RWPE2 (cell line): ENCODE data around the gene ST6GALNAC2.
A peak's percentile ranks its signal among the peaks of the same experiment; 100 is the strongest.
"Not testable (repeated sequence)": the region's sequence is repeated elsewhere in the genome, so short reads cannot be mapped to it uniquely, and the experiment has no call there.

Experiments used
- ATAC-seq: fragments of 200-7000 bp; cut with Tn5 transposase; 3 replicates; pipeline ENCODE4 v1.9.1; 2021; ENCODE audit warnings: low read depth
- DNase-seq: peaks from one replicate; pipeline ENCODE4 v3.0.0-alpha.2; 2020; ENCODE audit warnings: low spot score
- H3K27ac ChIP-seq: fragments of 450-650 bp; 2 replicates; pipeline ENCODE4 v1.5.1; 2017; ENCODE audit warnings: mild to moderate bottlenecking; ENCODE audit not compliant: poor library complexity, severe bottlenecking
- H3K27me3 ChIP-seq: fragments of 250-450 bp; sonication (Bioruptor Pico); 2 replicates; pipeline ENCODE4 v1.5.1; 2021; ENCODE audit warnings: mild to moderate bottlenecking, moderate library complexity; ENCODE audit not compliant: insufficient read depth, poor library complexity, severe bottlenecking
- H3K36me3 ChIP-seq: fragments of 250-450 bp; sonication (Bioruptor Pico); 2 replicates; pipeline ENCODE4 v1.5.1; 2020; ENCODE audit warnings: low read depth, mild to moderate bottlenecking, moderate library complexity
- H3K4me1 ChIP-seq: fragments of 250-450 bp; sonication (Bioruptor Pico); 2 replicates; pipeline ENCODE4 v1.5.1; 2021; ENCODE audit warnings: mild to moderate bottlenecking, moderate library complexity; ENCODE audit not compliant: insufficient read depth, poor library complexity, severe bottlenecking
- H3K4me3 ChIP-seq: fragments of 250-450 bp; sonication (Bioruptor Pico); 2 replicates; pipeline ENCODE4 v1.5.1; 2021; ENCODE audit warnings: mild to moderate bottlenecking, moderate library complexity; ENCODE audit not compliant: severe bottlenecking
- H3K9me3 ChIP-seq: fragments of 250-450 bp; sonication (Bioruptor Pico); 2 replicates; pipeline ENCODE4 v1.5.1; 2021; ENCODE audit warnings: mild to moderate bottlenecking, moderate library complexity; ENCODE audit not compliant: severe bottlenecking
- TF ChIP-seq, protein P1 (sequence below): fragments of 450-650 bp; IDR thresholded peaks from one replicate; pipeline ENCODE4 v1.5.1; 2017; ENCODE audit warnings: mild to moderate bottlenecking, moderate library complexity; ENCODE audit not compliant: poor library complexity, severe bottlenecking

Gene ST6GALNAC2

DNA sequence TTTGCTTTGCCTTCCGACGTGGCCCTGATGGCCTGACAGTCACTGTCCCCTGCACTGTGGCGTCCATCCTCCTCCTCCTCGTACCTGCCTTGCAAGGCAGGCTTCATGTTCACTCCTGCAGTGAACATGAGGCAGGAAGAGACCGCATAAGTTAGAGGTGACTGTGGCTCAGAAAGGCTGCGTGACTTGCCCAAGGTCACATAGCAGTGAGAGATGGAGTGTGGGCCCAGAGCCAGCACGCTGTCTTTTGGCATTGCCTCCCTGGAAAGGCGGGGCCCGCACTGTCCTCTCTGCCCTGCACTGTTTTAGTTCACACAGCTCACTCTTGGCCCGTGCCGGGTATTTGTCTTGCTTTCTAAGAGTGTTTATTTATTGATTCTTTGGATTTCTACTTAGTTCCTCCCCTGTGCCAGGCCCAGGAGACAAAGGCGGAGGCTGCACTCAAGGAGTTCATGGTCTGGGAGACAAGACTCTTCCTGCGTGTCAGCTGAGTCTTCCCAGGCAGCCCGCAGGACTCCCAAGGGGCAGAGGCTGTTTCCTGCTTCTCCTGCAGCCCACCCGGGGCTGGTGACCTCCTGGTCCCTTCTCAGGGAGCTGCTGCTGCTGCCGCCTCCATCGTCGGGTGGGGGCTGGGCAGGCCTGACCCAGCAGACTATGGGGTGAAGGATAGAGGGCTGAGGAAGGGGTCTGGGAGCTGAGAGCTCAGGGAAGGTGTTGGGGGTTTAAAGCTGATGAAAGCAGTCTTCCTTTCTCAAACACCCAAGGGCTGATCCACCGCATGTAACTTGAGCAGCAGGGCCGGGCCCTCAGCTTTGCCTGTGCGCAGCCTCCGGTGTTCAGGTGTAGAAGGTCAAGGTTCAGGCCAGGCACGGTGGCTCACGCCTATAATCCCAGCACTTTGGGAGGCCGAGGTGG, 60.8 kb downstream of the ST6GALNAC2 start:
- Histone ChIP-seq H3K4me3 (no peak overlapping the region), H3K4me1 (peaks cover 36% of the 10 kb centered on the region), H3K27ac (peak overlapping the region; percentile 47), H3K9me3 (no peaks in the 10 kb centered on the region), H3K36me3 (no peaks in the 10 kb centered on the region), H3K27me3 (no peaks in the 10 kb centered on the region)
- ATAC-seq (peak; percentile 37), DNase-seq (no peak)
- TF ChIP-seq, protein P1, sequence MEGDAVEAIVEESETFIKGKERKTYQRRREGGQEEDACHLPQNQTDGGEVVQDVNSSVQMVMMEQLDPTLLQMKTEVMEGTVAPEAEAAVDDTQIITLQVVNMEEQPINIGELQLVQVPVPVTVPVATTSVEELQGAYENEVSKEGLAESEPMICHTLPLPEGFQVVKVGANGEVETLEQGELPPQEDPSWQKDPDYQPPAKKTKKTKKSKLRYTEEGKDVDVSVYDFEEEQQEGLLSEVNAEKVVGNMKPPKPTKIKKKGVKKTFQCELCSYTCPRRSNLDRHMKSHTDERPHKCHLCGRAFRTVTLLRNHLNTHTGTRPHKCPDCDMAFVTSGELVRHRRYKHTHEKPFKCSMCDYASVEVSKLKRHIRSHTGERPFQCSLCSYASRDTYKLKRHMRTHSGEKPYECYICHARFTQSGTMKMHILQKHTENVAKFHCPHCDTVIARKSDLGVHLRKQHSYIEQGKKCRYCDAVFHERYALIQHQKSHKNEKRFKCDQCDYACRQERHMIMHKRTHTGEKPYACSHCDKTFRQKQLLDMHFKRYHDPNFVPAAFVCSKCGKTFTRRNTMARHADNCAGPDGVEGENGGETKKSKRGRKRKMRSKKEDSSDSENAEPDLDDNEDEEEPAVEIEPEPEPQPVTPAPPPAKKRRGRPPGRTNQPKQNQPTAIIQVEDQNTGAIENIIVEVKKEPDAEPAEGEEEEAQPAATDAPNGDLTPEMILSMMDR: no peak

DNA sequence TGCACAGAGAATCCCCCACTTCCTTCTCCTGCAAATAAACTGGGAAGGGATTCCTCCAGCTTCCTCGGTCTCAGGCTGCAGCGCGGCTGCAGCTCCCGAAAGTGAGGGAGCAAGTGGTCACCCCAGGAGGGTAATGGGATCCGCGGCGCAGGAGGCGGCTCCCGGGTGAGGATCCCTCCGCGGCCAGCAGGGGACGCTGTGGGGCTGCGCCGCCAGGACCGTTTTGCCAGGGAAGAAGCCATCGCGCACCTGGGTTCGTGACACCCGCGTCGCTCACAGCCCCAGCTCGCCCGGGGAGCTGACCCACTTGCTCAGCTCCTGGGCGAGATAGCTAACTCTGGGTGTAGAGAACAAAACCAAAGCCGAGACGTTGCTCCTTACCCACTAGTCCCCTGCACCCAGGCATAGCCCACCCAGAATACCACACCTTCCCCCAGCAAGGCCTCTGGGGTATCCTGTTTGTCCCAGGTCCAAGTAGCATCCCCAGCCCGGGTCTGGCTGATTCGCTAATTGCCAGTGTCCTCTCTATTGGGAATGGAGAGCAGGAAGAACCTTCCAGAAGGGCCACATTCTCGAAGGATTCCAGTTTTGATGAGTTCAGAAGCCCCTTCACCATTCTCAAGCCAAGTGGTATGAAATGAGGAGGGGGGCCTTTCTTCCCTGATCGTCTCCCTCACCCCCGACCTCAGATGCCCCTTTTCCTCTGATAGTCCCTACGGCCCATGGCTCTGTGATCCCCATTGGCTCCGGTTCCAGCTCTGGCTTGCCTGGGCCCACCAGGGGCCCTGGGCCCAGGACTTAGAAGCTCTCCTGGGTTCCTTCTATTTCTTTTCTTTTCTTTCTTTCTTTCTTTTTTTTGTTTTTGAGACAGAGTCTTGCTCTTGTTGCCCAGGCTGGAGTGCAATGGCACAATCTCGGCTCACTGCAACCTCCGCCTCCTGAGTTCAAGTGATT, 62.3 kb downstream of the ST6GALNAC2 start:
- Histone ChIP-seq H3K9me3 (no peaks in the 10 kb centered on the region), H3K27me3 (no peaks in the 10 kb centered on the region), H3K4me1 (peaks cover 22% of the 10 kb centered on the region), H3K4me3 (no peak overlapping the region), H3K36me3 (no peaks in the 10 kb centered on the region), H3K27ac (no peak overlapping the region)
- TF ChIP-seq, protein P1: peak; percentile 99
- DNase-seq (no peak), ATAC-seq (peak; percentile 52)

DNA sequence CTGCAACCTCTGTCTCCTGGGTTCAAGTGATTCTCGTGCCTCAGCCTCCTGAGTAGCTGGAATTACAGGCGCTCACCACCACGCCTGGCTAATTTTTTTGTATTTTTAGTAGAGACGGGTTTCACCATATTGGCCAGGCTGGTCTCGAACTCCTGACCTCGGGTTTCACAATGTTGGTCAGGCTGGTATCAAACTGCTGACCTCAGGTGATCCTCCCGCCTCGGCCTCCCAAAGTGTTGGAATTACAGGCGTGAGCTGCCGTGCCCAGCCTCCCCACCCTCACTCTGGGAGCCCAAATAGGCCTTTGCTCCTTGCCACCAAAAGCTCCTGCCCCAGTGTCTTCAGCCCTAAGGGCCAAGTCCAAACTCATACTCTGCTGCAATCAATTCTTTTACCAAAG, 64.0 kb downstream of the ST6GALNAC2 start:
- not testable (repeated sequence) for H3K4me3 ChIP-seq, H3K9me3 ChIP-seq, DNase-seq, ATAC-seq, H3K27ac ChIP-seq, H3K4me1 ChIP-seq, H3K36me3 ChIP-seq, H3K27me3 ChIP-seq

DNA sequence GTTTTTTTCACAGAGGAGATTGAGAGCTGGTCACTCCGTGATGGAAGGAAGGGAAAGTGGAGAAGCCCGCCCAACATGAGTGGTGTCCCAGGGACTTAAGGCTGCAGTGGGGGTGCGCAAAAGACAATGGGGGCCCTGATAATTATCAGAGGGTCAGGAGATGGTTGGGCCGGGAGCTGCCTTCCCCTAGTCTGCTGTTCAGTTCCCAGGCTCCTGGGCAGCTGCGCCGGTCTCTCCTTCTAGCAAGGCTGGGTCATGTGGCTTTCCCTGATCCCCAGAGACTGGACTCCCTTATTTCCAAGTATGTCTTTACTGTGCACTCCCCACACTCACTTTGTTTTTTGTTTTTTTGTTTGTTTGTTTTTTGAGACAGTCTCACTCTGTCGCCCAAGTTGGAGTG, 64.4 kb downstream of the ST6GALNAC2 start:
- no peak overlapping the region for H3K27ac ChIP-seq
- H3K27me3 ChIP-seq: no peaks in the 10 kb centered on the region
- H3K36me3 ChIP-seq: no peaks in the 10 kb centered on the region
- TF ChIP-seq, protein P1: no peak
- no peaks in the 10 kb centered on the region for H3K9me3 ChIP-seq
- H3K4me1 ChIP-seq: peaks cover 10% of the 10 kb centered on the region
- DNase-seq (no peak), ATAC-seq (no peak)
- H3K4me3 ChIP-seq: no peak overlapping the region
